AG09319 (cell line): ENCODE data around the gene PKDCC.

Experiments
- DNase-seq: peaks from one replicate; pipeline ENCODE4 v3.0.0-alpha.2; 2010; ENCODE audit warnings: low read depth; ENCODE audit errors: extremely low read depth
- CTCF ChIP-seq: IDR thresholded peaks from 2 replicates; pipeline ENCODE4 v1.5.1; 2011; ENCODE audit warnings: low read depth, mild to moderate bottlenecking, inconsistent platforms, low read length, moderate library complexity

PKDCC gene

GRCh38 chr2:42050703-42051542, 3.1 kb downstream of the PKDCC start:
- no peak for DNase-seq
- TF ChIP-seq CTCF = no peak

- no peak for DNase-seq
- TF ChIP-seq CTCF = no peak
These were observed 3.9 kb downstream of the PKDCC start for GRCh38 chr2:42051543-42052235.

- DNase-seq = no peak
These were observed 5.1 kb downstream of the PKDCC start for GRCh38 chr2:42052702-42053481.

GRCh38 chr2:42053482-42053790, 5.6 kb downstream of the PKDCC start:
- no peak for TF ChIP-seq CTCF
- DNase-seq = no peak

More at GRCh38 chr2:42052702-42053481, 5.1 kb downstream of the PKDCC start:
- no peak for TF ChIP-seq CTCF

- no peak for TF ChIP-seq CTCF
- DNase-seq = no peak
These were observed 6.2 kb downstream of the PKDCC start for GRCh38 chr2:42053791-42054701.

- TF ChIP-seq CTCF = no peak
- no peak for DNase-seq
These were observed 7.1 kb downstream of the PKDCC start for GRCh38 chr2:42054714-42055430.
